Stimulated activated CD8-positive, alpha-beta memory T cell treated with anti-CD3 and anti-CD28 coated beads, Interleukin-7, amount 100 ng/mL, for 4 hours (primary cell): ENCODE measurements around the gene NMT1.
"Not testable (repeated sequence)": the region's sequence is repeated elsewhere in the genome, so short reads cannot be mapped to it uniquely, and the experiment has no call there.

Source experiments
- DNase-seq, 2 donors: peaks; one replicate each; pipeline ENCODE4 v3.0.0-alpha.2; 2020; ENCODE audit warnings: low read depth in 2 of 2

NMT1 gene

GRCh38 chr17:45036691-45037090 lies 24.4 kb upstream of the NMT1 start:
- DNase-seq: no peak

- DNase-seq: no peak
Observed at GRCh38 chr17:45038728-45039634, 22.1 kb upstream of the NMT1 start.

GRCh38 chr17:45040459-45040858 lies 20.7 kb upstream of the NMT1 start:
- no peak for DNase-seq

GRCh38 chr17:45042346-45043120 lies 18.6 kb upstream of the NMT1 start:
- DNase-seq: no peak

DNA sequence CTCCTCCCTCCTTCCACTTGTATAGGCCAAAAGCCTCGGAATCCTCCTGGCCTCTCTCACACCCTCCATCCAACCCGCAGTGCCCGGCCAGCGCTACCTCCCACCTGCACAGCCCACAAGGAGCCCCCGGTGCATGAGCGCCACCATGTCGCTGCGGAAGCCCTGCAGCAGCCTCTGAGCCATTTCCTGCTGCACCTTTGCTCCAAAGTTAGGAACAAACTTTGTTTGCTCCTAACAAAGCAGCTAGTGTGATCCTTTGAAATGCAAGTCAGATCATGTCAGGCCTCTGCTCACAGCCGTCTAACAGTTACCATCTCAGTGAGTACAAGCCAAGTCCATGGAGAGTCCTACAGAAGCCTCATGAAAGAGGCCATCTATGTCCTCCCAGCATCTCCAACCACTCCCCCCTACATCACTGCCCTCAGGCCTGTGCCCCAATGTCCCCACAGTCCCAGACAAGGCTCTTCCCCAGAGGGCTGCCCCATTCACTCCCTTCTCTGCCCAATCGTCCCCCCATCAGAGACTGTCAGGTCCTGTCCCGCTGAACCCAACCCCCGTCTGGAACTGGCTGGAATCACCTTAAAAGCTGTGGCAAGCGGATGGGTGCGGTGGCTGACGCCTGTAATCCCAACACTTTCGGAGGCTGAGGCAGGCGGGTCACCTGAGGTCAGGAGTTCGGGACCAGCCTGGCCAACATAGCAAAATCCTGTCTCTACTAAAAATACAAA lies 17.1 kb upstream of the NMT1 start:
- no peak for DNase-seq

GRCh38 chr17:45046537-45047125 lies 14.5 kb upstream of the NMT1 start:
- DNase-seq: no peak

GRCh38 chr17:45048795-45049563 lies 12.1 kb upstream of the NMT1 start:
- DNase-seq: no peak

DNA sequence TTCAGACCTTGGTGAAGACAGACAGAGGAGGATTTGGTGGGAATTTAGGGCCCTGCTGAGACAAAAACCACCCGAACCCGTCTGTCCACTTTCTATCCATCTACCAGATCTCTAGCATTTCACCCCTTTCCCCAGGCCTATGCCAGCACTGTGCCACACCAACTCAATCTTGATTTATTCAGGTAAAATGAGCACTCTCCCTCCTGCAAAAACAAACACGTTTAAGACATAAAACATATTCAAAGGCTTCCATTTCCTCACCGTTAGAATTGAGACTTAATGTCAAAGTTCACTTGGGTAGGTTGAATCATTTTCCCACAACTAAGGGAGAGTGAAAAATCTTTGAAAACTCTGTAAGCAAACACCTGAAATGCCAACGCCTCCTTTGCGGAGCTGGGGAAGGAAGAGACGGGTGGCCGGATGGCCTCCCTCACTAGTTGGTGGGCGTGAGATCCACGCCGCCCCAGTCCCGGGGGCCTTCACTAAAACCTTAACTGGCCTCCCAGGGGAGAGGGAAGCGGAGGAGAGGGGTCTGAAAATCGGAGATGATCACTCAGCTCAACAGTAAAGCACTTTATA lies 10.5 kb upstream of the NMT1 start:
- DNase-seq: peak in 1 of 2 donors; percentile 21

DNA sequence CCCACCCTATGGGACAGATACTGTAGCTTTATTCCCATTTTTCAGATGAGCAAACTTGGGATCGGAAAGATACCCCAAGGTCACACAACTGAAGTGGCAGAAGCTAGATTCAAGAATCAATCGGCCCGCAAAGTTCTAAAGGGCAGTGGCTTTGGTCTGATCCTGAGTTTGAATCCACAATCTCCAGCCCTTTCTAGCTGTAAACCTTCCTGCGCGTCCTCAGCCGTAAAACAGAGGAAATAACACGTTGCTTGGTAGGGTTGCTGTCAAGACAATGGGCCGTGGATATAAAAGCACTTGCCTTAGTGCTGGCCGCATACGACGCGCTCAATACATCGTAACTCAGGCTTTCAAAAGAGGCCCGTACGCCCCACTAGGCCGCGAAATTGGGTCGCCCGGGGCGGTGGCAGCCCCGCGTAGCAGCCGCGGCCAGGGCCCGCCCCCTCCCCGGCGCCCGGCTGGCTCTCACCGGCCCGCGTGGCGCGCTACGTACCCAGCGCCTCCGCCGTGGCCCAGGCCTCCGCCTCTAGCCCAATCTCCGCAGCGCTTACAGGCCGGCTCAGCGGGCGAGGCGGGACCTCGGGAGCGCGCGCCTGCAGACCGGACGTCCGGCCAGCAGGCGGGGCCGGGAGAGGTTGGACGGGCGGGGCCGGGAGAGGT lies 9.9 kb upstream of the NMT1 start, which contains the start of gene DCAKD:
Gene DCAKD, minus strand, starts transcription at position 573 of the 660 bp plus-strand sequence. CDS start 16,747 bp downstream, outside the sequence.
- peak; percentile 71 to 88 for DNase-seq

- DNase-seq: not testable (repeated sequence)
Observed at GRCh38 chr17:45051720-45052051, 9.4 kb upstream of the NMT1 start.

DNA sequence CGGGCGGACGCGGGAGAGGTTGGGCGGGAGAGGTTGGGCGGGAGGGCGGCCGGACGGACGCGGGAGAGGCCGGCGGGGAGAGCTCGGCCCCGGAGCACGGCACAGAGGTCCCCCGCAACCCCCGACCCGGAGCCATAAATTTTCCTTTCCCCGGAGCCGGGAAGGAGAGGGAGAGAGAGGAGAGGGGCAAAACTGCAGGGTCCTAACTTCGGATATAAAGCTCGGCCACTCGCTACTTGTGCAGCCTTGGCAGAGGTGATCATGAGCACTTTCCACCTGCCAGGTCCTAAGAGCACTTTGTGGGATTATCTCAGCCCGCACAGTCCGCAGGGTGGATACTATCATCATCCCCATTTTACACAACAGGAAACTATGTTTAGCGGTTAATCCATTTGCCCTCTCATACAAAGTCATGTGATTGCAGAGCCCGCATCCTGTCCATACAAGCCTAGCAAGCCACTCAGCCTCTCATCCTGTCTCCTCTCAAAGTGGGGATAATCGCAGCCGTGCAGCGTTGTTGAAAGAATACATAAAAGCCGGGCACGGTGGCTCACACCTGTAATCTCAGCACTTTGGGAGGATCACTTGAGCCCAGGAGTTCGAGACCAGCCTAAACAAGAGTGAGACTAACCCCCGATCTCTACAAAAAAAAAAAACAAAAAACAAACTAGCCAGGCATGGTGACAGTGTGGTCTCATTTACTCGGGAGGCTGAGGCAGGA lies 8.9 kb upstream of the NMT1 start:
- peak in 1 of 2 donors; percentile 16 for DNase-seq

DNA sequence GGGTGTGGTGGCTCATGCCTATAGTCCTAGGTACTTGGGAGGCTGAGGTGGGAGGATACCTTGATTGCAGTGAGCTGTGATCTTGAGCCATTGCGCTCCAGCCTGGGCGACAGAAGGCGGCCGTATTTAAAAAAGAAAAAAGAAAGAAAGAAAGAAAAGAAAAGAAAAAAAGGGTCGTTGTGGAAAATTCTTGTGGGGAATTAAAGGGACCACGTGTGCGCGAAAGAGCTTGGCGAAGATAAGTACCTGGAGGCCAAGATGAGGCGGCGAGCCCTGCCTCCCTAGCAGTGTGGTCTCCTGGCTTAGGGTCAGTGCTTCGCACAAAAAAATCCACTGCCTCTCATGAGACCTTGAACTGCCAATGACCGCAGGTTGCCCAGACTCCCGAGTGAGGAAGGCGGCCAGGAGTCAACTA lies 728 bp upstream of the NMT1 start:
- DNase-seq: no peak

GRCh38 chr17:45061606-45062205 lies 589 bp downstream of the NMT1 start:
- DNase-seq: no peak

DNA sequence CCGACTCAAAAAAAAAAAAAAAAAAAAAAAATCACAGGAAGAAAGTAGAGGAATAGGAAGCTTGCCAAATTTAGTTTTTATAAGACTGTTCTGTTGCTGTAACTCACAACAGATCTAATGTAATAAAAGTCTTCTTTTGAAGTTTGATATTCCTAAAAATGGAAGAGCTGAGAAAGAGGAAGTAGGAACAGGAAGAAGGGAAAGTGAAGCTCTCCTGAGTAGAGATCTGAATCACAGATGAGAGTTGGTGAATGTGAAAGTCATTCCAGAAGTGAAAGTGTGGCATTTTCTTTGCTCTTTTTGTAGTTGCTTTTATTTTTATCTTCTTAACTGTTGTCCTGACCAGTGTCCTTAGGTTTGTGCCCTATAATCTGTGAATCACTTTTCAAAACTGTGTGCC lies 2.1 kb downstream of the NMT1 start:
- no peak for DNase-seq

- DNase-seq: no peak
Observed at GRCh38 chr17:45067637-45068036, 6.5 kb downstream of the NMT1 start.

- no peak for DNase-seq
Observed at GRCh38 chr17:45070001-45070400, 8.9 kb downstream of the NMT1 start.

DNA sequence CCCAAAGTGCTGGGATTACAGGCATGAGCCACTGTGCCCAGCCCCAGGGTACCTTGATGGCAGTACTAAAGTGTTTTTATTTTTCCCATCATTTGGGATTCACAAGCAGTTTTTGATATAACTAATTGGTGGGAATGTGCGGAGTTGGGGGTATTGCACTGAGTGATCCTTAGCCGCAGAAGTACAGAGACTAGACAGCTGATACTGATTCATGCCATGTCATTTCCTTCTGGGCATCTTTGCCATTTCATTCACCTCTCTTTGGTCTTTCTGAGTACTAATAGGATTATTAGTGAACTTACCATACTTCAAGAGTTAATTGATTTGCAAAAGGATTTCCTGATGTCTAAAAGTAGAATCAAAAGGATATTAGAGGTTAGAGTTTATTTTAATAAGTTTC lies 9.7 kb downstream of the NMT1 start:
- DNase-seq: no peak

DNA sequence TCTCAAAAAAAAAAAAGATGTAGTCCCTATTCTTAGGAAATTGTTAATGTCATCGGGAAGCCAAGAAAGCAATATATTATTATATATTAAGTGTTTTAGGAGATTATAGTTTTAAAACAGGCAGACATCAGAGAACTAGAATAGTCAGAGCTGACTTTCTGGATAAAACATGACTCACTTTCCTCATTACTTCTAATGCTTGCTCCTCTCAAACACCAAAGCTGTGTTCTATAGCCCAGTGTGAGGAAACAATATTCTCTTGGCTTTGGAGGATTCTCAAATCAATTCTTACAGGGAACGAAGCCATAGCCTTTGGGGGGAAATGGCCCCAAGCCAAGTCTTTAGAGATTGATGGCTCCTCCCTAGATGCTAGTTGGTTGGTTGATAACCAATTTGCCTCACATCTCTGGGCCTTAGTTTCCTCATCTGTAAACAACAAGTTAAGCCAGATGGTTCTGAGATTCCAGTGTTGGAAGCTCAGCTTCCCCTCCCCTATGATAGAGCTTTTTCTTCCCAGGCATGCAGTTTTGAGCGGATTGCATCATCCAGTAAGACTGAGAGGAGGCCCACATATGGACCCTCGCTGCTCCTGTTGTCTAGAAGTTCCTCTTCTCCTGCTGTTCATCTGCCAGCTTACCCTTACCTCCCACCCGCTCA lies 12.4 kb downstream of the NMT1 start:
- no peak for DNase-seq
